GM12864 (cell line): ENCODE measurements around the gene ADCY9.

Source experiments
- DNase-seq: peaks from one replicate; pipeline ENCODE4 v3.0.0-alpha.2; 2011; ENCODE audit warnings: low read depth
- H3K4me3 ChIP-seq: 2 replicates; pipeline ENCODE4 v1.5.1; 2011; ENCODE audit warnings: mild to moderate bottlenecking, low read depth, low read length, control low read depth
- CTCF ChIP-seq: IDR thresholded peaks from 2 replicates; pipeline ENCODE4 v1.5.1; 2011; ENCODE audit warnings: low read depth, mild to moderate bottlenecking, moderate library complexity, low read length, control low read depth, inconsistent platforms; ENCODE audit errors: missing control alignments

ADCY9 gene

GRCh38 chr16:3980253-3981111 is 135.8 kb downstream of the ADCY9 start:
- DNase-seq, result no peak
- H3K4me3 ChIP-seq, result no peak overlapping the region
- TF ChIP-seq CTCF, result no peak

DNA sequence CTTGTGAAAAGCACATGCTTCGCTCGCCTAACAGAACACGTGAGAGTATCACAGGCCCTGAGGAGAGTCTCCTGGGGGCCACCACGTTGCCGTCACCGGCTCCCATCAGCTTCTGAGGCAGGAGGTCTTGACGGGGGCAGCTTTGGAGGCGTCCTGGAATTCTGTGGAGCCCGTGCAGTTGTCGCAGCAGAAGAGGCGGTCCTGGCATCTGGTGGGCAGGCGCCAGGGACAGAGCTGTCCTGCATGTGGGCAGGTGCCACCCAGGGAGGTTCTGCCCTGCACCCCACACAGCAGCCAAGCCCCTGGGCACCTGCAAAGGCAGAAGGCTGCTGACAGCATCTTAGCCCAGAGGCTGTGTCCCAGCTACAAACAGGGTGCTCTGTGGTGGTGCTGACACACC is 136.7 kb downstream of the ADCY9 start:
- TF ChIP-seq CTCF, result no peak
- H3K4me3 ChIP-seq, result no peak overlapping the region
- DNase-seq, result no peak

DNA sequence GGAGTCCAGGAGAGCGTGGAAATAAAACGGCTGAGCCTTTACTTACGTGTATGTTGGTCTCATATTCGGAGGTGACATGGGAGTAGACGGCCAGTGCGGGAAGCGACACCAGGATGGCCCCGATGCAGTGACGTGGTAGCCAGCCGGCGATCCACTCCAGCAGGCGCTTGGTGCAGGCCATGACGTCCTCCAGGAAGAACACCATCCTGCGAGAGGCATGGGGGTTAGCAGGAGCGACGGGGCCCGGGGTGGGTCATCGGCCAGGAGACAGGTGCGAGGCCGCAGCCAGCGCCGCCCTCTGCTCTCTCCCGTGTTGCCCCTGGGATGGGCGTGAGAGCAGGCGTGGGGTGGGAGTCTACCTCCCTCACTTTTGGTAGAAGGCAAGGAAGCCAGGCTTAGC is 137.2 kb downstream of the ADCY9 start:
- no peak overlapping the region for H3K4me3 ChIP-seq
- no peak for TF ChIP-seq CTCF
- no peak for DNase-seq

GRCh38 chr16:3977376-3977775 is 138.9 kb downstream of the ADCY9 start:
- no peak overlapping the region for H3K4me3 ChIP-seq
- no peak for DNase-seq
- TF ChIP-seq CTCF, result no peak

DNA sequence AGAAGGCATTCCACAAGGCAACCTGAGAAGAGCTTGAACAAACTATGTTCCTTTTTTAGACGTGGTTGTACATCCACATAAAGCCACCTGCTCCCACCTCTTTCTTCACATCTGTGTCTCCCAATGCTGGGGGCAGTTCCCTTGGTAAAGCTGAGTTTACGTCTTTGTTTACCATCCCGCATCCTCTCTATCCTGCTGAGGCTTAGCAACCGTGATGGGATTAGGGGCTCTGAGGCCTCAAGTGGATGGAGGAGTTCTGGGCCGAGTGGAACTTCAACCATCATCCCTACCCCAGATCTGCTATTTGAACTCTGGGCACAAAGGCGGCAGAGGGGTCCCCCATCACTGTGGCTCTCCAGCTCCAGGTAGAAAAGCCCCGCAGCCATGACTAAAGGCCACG is 141.5 kb downstream of the ADCY9 start:
- no peak overlapping the region for H3K4me3 ChIP-seq
- TF ChIP-seq CTCF, result no peak
- no peak for DNase-seq

GRCh38 chr16:3971706-3972105 is 144.5 kb downstream of the ADCY9 start:
- DNase-seq, result no peak
- no peak for TF ChIP-seq CTCF
- H3K4me3 ChIP-seq, result no peak overlapping the region

GRCh38 chr16:3971261-3971660 is 145.0 kb downstream of the ADCY9 start:
- no peak for DNase-seq
- TF ChIP-seq CTCF, result no peak
- no peak overlapping the region for H3K4me3 ChIP-seq
